ENCODE measurements around the gene BCO2.
"Not testable (repeated sequence)": the region's sequence is repeated elsewhere in the genome, so short reads cannot be mapped to it uniquely, and the experiment has no call there.

BCO2 gene

DNA sequence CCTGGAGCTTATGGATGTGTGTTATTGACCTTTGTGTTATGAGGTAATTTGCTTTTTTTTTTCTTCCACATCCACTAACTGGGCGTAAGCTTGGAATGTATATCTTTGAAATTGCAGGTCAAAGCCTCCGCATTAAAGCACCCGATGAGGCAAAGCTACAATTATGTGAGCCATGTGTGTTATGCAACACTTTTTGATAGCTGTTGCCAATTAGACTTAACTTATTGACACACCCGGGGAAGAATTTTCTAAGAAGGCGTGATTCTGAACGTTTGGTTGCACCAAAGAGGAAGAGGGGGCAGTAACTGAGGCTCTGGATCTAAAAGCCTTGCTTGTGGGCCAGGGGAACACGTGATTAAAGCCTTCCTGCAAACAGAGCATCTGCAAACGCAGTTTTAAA lies 8.8 kb upstream of the BCO2 start:
- peak; percentile 29 for DNase-seq (ENCODE audit: low read depth)

DNA sequence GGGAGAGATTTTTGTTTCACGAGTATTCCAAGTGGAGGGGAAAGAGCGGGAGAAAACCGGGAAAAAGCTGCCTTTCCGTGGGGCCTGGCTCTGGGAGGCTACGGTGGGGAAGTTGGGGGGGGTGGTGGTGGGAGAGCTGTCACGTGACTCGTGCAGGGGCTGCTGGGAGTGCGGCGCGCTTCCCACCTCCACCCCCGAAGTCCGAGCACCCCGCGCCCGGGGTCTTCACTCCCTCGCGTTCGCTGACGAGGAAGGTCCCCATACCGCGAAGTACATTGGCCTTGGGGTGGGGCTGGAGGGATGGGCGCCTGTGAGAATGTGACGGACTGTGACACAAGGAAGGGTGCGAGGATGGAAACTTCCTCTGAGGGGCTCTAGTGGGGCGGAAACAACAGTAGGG lies 8.2 kb upstream of the BCO2 start, which contains the start of gene TEX12:
Gene TEX12 (plus strand): TSS at position 228 of the 400 bp plus-strand sequence. CDS start 1,897 bp downstream, outside the sequence.
- DNase-seq (ENCODE audit: low read depth), result no peak

DNA sequence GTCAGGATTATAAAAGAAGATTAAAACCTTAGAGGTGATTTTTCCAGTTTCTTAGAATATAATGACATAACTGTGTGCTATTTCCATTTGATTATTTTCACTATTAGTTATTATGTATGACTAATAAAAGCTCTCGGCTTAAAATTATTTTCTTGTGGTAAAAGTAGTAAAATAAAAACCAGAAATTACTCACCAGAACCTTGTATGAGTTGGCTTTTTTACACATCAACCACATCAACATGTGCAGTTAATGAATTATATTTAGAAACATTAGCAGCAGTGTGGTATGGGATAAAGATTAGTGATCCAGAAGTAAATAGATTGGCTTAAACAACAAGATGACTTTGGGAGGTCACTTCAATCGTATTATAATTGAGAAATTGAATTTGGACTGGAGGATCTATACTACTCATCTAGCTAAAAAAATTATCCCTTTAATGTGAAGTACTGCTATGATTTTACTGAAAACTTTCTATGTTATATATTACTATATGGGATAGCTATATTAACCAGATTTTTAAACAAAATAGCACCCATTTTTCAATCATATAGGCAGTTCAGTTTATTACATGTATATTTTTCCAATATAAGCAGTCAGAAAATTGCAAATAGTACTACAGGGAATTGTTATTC lies 2.8 kb upstream of the BCO2 start:
- DNase-seq (ENCODE audit: low read depth), result peak; percentile 76

GRCh38 chr11:112173152-112173551 lies 2.2 kb upstream of the BCO2 start:
- peak; percentile 61 for DNase-seq (ENCODE audit: low read depth)

GRCh38 chr11:112175599-112175952 lies 264 bp downstream of the BCO2 start:
- DNase-seq (ENCODE audit: low read depth), result no peak

DNA sequence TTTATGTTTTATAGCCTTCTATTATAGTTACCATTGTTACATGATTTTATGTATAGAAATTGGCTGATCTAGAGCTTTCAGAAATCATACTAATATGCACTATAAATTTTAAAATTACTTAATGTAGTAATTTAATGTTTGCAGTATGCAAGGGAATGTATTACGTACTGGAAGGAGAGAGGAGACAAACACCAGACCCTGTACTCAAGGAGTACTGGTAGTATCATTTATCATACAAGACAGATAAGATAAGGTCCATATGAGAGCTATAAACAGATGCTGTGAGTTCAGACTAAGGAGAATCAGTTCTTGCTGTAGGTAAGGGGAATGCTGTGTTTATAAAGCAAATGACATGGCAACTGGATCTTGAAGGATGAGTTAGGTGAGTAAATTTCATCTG lies 765 bp downstream of the BCO2 start:
- DNase-seq (ENCODE audit: low read depth), result no peak

- DNase-seq (ENCODE audit: low read depth), result no peak
Observed at GRCh38 chr11:112177589-112177988, 2.3 kb downstream of the BCO2 start.

DNA sequence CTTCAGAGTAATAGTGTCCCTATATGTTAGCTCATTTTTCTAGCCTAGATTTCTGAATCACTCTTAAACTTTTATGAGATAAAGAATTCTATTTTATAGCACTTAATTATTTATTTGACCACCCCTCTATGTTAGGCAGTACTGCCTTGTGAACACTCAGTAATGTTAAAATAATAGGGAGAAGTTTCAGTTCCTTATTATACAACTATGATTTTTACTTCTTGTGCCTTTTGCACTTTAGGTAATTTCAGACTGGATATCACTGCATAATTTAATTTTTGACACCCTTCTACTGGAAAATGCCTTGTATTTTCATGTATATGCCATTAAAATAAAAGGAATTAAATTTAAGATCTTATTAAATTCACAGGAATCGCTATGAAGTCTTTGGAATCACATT lies 3.1 kb downstream of the BCO2 start:
- DNase-seq (ENCODE audit: low read depth), result no peak

GRCh38 chr11:112178936-112179335 lies 3.6 kb downstream of the BCO2 start:
- no peak for DNase-seq (ENCODE audit: low read depth)

- DNase-seq (ENCODE audit: low read depth), result no peak
Observed at GRCh38 chr11:112179601-112180000, 4.3 kb downstream of the BCO2 start.

DNA sequence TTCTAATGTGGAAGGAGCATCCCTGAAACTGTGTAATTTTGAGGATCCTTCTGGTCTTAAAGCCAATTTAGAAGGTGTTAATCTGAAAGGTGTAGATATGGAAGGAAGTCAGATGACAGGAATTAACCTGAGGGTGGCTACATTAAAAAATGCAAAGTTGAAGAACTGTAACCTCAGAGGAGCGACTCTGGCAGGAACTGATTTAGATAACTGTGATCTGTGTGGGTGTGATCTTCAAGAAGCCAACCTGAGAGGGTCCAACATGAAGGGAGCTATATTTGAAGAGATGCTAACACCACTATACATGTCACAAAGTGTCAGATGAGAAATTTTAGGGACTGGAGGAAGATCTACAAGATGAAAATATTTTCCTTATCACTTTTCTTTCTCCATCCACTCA lies 7.6 kb downstream of the BCO2 start:
- DNase-seq (ENCODE audit: low read depth), result no peak

DNA sequence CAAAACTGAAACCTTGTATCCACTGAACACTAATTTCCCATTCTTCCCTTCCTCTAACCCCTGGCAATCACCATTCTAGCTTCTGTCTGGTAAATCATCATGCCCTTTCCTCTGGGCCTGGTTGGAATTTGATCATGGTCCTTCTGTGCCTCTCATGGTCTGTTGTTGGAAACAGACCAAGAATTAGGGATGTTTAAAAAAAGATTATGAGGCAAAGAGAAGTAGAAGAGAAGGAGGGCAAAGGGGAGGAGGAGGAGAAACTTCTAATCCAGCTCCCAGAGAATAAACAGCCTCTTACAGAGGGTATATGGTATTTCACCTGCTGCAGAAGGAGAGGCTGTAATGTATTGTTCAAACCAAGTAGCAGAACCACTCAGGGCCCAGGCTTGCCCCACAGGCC lies 10.6 kb downstream of the BCO2 start:
- no peak for DNase-seq (ENCODE audit: low read depth)

DNA sequence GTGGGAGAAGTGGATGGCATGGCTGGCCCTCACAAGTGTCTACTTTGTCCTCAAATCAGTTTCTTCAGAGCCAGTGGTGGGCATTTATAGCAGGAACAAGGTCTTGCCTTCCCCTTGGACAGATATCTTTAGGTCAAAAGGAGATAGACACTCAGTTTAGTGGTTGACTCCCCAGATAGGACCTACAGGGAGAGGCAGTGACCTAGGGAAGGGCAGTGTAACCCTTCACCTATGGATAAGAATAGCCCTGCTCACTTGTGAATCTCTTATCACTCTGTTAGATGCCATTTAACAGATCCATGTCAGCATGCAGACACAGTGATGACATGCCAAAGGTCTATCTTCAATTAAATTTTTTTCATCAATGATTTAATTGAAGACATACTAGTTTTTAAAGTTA lies 11.0 kb downstream of the BCO2 start:
- no peak for DNase-seq (ENCODE audit: low read depth)

GRCh38 chr11:112195113-112195512 lies 19.8 kb downstream of the BCO2 start:
- DNase-seq (ENCODE audit: low read depth), result not testable (repeated sequence)

DNA sequence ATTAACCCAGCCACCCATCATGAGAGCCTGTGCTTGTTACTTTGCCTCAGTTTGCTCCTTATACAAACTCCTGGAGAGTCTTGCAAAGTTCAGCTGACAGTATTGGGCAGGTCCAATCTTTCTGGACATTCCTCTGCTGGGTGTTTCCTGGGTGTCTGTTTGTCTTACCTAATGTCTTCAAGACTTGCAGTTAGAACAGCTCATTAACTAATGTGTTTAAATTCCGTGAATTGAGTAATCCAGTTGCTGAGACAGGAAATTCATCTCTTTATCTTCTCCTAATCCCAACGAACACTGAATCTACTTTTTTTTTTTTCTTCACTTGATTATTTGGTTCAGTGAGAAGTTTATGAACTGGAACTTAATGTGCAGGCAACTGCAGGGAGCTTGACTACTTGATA lies 20.6 kb downstream of the BCO2 start:
- peak; percentile 59 for DNase-seq (ENCODE audit: low read depth)

GRCh38 chr11:112196519-112197087 lies 21.3 kb downstream of the BCO2 start:
- DNase-seq (ENCODE audit: low read depth), result no peak

DNA sequence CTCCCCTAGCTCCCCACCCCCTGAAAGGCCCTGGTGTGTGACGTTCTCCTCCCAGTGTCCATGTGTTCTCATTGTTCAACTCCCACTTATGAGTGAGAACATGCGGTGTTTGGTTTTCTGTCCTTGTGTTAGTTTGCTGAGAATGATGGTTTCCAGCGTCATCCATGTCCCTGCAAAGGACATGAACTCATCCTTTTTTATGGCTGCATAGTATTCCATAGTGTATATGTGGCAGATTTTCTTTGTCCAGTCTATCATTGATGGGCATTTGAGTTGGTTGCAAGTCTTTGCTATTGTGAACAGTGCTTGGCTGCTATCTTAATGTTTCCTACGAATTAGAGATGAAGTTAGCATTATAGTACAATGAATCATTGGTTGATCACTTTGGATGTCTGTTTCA lies 23.8 kb downstream of the BCO2 start:
- DNase-seq (ENCODE audit: low read depth), result not testable (repeated sequence)

- no peak for DNase-seq (ENCODE audit: low read depth)
Observed at GRCh38 chr11:112200252-112200651, 24.9 kb downstream of the BCO2 start.

GRCh38 chr11:112206071-112206470 lies 30.8 kb downstream of the BCO2 start:
- no peak for DNase-seq (ENCODE audit: low read depth)

DNA sequence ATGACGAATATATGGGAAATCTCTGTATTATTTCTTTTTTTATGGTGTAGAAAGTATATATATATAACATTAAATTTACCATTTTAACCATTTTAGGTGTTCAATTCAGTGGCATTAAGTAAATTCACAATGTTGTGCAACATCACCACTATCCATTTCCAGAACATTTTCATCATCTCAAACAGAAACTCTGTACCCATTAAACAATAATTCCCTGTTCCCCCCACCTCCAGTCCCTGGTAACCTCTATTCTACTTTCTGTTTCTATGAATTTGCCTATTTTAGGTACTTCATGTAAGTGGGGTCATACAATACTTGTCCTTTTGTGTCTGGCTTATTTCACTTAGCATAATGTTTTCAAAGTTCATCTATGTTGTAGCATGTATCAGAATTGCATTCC lies 35.6 kb downstream of the BCO2 start:
- DNase-seq (ENCODE audit: low read depth), result no peak

- DNase-seq (ENCODE audit: low read depth), result no peak
Observed at GRCh38 chr11:112211536-112211935, 36.2 kb downstream of the BCO2 start.

GRCh38 chr11:112212290-112212689 lies 37.0 kb downstream of the BCO2 start:
- no peak for DNase-seq (ENCODE audit: low read depth)

DNA sequence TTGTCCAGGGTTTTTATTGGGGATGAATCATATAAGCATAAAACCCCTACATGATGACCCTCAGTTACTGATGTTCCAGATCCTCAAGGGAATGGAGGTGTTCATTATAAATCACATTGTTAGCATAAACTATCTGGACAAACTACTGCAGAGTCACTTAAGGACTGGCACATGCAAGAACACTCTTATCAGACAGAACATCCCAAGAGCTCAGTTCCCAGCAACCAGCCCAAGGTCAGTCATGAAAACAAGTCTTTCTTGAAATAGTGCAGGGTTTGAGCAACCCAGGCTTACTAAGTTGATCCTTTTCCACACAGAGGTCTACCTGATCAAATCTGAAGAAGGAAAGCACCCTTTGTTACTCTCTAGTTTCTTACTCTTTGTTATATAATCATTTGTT lies 37.4 kb downstream of the BCO2 start:
- DNase-seq (ENCODE audit: low read depth), result no peak

GRCh38 chr11:112213753-112214152 lies 38.4 kb downstream of the BCO2 start:
- no peak for DNase-seq (ENCODE audit: low read depth)
